GM21619 (cell line): Measurements from ENCODE around the gene RCHY1.
"Not testable (repeated sequence)": the region's sequence is repeated elsewhere in the genome, so short reads cannot be mapped to it uniquely, and the experiment has no call there.

Experiments used
- ATAC-seq: cut with Tn5 transposase; IDR thresholded peaks from one replicate; pipeline ENCODE4 v1.9.1; 2021; ENCODE audit not compliant: unreplicated experiment

The RCHY1 gene

DNA sequence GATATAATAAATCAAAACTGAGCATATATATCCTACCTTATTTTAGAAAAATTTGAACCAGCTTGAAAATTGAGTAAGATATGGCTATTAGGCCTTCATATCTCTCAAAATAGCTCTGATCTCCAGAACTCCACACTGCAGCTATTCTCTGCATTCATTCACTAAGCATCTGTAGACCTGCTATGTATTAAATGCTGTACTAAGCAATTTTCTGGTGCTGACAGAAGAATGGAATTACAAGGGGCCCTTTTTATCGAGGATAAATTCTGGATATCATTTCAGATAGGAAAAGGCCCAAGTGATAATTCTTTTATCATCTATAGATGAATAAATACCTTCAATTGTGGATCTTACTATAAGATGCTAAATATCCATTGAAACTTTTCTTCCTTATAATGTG lies 1.9 kb upstream of the RCHY1 start:
- ATAC-seq = no peak

DNA sequence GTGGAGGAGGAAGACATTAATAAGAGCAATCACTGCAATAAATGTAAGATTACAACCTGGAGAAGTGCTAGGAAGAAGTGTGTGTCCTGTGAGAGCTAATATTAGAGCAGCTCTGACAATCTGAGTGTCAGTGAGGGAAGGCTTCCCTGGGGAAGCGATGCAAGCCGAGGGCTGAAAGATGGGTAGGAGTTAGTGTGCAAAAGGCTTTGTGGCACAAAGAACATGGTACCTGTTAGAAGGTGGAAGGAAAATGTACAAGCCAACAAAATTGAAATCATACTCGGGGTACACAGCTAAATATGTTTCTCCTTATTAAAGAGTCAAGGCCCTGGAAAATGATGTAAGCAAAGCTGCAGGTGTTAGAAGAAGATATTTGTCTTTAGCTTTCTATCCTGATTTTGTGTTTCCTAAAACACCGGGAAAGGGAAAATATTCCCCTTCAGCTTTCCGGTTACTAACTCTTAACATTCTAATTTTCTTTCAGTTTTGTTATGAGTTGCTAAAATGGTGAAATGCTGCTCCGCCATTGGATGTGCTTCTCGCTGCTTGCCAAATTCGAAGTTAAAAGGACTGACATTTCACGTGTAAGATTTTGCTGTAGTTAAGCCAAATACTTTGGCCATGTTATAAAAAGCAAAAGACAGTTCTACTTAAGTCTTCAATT lies 878 bp upstream of the RCHY1 start:
- ATAC-seq = no peak

DNA sequence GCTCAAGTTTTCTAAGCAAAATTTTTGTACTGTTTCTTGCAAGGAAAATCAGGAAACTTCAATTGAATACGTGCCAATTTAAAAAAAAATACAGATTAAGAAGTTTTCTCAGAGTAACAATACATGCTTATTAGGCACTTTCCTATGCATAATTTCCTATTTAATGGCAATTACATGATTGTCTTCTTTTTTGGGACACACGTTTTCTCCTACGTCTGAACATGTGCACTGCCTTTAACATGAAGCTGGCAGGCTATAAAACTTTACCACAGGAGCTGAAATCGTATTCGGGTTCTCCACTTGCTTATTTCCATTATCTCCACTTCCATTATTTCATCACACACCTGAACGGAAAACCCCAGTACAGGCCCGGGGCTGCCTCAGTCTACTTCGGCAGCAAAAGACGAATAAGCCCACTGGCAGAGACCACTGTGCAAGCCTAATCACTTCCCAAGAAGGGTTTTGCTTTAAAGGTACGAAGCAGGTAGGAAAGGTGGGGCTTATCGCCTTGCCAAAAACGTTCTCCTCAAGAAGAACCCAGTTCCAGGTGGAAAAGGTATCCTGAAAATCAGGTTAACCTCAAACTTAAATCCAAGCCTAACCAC lies 575 bp downstream of the RCHY1 start:
- ATAC-seq = no peak

DNA sequence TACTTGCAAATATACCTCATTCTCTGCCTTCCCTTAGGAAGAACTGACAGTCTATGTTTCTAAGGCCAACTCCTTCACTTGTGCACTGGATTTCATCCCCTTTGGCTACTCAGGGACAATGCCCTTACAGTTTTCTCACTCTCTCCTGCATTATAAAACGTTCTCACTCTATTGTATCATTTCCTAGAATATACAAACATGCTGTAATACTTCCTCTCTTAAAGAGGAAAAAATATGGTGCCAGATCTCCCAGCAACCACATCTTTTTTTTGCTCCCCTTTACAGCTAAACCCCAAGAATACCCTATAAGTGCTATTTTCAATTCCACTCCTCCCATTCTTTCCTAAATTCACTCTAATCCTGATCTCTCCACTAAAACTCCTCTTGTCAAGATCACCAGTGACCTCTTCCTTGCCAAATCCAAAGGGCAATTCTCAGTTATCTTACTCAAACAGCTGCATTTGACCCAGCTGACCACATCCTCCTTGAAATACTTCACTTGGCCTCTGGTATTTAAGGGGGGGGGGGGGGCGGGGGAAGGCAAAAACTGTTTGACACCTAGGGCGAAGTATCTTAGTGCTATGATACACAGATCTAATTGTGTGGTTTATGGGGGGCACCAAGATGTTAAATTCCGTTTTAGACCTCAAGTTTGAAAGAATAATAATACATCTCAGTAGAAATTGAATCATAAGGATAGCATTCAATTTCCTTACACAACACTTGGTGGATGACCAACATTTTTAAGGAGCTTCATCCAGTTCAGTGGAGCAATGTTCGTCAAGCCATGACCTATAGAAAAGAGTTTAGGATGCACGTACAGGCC lies 1.6 kb downstream of the RCHY1 start:
- no peak for ATAC-seq

DNA sequence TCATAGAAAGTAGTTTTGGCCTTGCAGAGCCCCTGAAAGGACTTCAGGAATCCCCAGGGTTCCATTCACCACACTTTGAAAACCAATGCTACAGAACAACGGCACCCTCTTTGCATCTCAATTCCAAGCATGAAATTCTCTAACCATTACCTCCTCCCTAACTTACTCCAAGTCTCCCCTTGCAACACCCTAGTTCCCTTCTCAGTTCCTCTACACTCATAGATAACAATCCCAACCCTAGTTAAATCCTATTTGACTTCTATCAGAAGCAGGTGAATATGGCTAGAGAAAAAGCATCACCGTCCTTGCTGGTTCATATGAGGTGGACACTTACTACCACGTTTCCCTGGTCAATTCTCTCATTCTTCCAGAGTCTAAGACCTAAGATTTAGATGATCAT lies 2.4 kb downstream of the RCHY1 start:
- ATAC-seq = no peak

DNA sequence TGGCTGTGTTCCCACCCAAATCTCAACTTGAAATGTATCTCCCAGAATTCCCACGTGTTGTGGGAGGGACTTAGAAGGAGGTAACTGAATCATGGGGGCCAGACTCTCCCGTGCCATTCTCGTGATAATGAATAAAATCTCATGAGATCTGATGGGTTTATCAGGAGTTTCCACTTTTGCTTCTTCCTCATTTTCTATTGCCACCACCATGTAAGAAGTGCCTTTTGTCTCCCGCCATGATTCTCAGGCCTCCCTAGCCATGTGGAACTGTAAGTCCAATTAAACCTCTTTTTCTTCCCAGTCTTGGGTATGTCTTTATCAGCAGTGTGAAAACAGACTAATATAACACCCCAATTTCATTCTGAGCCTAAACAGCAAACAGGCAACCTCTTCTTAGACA lies 4.6 kb downstream of the RCHY1 start:
- not testable (repeated sequence) for ATAC-seq

DNA sequence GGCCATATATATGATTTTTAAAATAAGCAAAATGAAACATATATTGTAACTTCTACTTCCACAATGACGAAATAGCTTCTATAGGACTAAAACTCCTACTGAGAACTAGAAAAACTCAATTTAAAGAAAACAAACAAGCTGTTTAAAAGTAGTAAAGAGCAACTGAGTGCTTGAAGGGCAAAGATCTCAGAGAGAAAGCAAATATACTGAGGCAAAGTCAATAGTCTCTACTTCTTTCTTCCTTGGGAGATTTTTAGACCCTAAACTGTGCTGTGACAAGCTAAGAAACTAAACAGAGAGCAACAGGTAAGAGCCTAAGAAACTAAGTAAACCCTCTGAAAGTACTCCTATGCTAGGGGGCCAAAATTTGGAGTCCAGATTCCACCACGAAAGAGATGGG lies 8.6 kb downstream of the RCHY1 start:
- ATAC-seq = no peak

DNA sequence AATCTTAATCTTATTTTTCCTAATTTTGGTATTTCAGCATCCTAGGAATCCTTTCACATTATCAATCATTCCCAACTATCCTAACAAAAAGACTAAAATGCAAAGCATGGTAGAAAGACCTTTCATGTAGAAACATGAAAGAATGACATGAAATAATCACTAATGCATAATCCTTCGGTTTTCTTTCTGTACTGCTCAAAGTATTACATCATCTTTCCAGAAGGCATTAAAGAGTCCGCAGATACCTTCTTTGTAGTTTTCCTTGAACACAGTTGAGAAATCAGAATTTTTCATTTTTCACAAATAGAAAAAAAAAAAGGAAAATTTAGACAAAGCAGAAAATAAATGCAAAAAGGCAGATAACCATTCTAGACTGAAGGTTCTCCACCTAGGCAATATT lies 11.5 kb downstream of the RCHY1 start:
- ATAC-seq = no peak

DNA sequence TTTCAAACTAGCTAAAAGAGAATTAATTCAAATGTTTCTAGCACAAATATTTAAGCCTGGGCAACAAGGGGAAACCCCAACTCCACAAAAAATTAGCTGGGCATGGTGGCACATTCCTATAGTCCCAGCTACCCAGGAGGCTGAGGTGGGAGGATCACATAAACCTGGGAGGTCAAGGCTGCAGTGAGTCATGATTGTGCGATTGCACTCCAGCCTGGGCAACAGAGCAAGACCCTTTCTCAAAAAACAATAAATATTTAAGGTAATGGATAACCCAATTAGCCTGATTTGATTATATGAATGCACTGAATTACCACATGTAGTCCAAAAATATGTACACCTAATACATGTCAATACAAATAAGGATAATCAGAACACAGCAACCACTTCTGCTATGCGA lies 14.3 kb downstream of the RCHY1 start:
- no peak for ATAC-seq

DNA sequence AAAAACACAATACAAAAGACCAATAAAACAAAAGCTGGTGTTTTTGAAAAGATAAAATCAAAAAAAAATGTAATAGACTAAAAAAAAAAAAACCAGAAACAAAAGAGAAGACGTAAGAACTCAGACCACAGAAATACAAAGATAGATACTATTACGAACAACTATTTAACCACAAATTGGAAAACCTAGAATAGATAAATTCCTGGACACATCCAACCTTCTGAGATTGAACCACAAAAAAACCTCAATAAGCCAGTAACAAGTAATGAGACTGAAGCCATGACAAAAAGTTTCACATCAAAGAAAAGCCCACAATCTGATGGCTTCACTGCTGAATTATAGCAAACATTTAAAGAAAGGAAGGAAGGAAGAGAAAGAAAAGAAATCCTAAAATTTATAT lies 16.2 kb downstream of the RCHY1 start:
- ATAC-seq = no peak

DNA sequence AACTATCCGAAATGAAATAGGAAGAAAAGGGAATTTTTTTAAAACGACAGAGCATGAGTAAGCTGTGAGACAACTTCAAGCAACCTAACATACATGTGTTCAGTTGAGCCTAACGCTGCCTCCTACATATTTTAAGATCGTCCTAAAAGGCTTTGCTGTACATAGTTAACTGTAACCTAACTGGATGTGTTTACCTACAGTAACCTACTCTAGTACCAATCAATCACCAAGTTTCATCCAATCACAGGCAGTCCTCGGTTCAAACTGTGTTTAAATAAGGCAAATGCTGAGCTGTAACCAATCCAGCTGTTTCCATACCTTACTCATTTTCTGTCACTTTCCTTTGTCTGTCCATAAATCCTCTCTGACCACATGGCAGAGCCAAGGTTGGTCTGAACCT lies 17.1 kb downstream of the RCHY1 start:
- no peak for ATAC-seq

DNA sequence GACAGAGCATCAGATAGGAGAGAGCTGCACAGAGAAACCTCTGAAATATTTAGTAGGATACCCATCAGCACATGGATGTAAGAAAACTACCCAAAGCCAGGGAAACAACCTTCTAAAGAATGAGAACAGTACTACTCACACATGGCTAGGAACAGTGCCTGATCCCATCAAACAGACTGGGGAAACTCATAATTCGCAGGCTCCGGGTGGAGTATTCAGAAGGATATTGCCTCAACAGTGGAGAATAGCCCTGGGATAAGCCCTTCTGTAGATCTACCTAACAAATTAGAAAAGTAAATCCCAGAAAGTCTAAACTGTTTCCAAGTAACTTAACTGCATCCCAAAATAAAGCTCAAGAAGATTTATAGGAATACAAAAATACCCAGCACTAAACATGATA lies 17.8 kb downstream of the RCHY1 start:
- no peak for ATAC-seq

DNA sequence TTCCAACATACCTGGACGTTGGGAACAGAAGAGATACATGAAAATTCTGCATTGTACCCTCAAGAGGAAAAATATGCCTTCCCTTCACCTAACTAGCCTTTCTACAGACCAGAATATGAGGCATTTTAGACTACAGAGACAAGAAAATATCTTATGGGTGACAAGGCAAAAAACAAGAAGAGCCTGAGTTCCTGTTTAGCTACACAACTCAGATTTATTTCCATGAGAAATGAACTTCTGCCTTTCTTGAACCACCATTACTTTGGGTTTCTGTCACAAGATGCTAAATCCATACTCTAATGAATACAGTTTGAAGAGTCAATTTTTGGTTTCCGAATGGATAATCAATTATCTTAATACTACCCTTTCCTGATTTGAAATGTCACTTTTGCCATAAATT lies 18.7 kb downstream of the RCHY1 start:
- no peak for ATAC-seq

DNA sequence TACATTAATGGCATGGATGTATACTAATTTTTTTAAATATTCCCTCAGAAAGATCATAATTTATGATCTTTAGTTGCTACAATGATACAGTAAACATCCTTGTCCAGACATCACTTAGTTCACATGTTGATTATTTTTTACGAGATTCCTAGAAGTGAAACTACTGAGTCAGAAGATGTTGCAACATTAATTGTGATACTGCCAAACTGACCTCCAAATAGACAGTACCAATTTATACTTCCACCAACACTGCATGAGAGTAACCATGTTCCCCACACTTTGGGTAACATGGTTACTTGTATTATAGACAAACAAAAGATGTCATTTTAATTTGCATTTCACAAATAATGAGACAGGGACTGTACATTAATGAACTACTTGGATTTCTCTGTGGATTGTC lies 19.6 kb downstream of the RCHY1 start:
- ATAC-seq = no peak

DNA sequence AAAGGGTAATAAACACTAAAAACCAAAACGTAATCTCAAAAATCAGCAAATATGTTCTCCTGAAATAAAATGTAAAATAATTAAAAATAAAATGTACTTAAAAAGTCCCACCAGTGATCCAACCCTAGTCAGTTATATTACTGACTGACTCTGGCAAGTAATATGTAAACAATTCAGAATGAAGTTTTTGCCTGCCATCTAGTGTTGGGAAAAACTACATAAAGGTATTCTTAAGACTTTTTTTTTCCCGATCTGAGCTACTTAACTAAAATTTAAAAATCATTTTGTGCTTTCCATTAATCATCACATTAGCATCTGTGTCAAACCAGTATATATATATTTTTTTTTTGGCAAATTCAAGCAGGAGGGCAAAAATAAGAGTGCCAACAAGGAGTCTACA lies 24.0 kb downstream of the RCHY1 start:
- ATAC-seq = no peak

DNA sequence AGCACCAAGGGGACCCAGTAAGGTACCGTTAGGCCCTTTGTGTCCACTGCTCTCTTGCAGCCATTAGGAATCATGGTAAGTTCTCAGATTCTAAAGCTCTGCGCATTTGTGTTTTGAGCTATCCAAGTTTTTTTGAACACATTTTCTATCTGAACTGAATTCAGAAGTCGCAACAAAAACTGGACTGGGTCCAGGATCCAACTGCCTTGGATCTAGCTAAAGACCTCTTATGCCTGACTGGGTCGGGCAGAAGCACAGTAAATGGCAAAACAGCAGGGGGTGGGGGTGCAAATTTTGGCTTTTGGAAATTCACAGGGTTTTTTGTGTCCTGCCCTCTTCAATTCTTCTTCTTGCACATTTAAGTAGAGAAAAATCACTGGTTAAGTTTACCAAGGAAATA lies 30.0 kb downstream of the RCHY1 start:
- no peak for ATAC-seq

DNA sequence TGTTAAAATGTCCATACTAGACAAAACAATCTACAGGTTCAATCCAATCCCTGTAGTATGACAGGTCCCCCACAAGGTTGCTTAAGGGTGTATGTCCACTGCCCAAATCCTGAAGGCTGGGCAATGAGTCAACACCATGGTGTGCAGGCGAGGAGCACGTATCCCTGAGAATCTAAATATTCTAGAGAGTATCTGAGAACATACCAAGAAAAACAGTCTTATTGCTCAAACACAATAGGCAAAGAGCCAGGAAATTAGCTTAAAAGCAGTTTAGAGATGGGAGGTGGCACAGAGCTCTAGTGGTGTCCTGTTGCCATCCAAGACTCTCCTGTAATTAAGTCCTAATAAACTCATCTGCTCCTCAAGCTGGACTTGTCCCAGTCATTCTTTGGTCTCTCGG lies 37.0 kb downstream of the RCHY1 start:
- ATAC-seq = no peak

DNA sequence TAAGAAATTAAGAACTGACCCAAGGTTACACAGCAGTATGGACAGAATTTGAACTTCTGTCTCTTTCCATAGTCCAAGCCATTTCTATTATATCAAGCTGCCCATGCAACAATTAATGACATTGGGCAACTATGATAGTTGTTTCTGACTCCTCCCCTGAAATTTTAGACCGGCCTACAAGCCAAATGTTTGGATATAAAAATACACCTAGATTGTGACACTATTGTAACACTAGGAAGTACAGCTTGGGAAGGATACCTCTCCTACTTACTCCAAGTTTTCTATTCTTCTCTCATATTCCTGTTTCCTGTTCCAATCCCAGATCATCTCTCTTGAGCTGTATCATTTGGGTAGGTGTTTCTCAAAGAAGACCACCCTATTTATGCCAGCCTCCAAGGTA lies 43.5 kb downstream of the RCHY1 start:
- no peak for ATAC-seq

DNA sequence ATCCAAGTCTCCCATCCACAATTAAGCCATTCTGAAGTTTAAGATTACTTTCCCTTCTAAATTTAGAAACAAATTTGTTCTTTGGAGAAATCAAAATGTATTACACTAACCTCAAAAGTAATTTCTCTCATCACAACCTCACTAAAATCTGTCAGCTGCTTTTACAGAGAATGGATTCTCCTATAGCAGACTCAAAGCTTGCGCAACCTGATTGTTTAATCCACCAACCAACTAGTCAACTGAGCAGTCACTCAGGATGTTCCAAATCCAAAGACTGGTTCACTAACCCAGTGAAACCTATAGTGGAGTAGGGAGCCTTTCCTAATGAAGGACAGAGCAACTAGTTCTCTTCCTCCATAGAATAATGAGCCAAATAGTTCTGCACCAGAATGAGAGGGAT lies 44.3 kb downstream of the RCHY1 start:
- no peak for ATAC-seq

DNA sequence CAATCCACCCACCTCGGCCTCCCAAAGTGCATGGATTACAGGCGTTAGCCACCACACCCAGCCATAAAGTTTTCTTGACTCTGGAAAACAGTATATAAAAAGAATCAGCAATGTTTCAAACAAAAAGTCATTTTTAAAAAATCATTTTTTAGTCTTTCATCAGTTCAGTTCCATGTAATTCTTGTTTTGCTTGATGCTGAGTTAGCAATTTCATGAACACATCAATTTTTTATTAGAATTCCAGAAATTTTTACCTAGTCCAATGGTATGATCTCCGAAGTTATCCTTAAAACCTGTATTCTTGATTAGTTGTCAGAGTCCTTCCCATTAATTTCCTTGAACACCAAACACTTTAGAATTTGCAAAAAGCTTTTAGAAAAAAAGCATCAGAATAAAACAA lies 56.8 kb downstream of the RCHY1 start:
- ATAC-seq = no peak

DNA sequence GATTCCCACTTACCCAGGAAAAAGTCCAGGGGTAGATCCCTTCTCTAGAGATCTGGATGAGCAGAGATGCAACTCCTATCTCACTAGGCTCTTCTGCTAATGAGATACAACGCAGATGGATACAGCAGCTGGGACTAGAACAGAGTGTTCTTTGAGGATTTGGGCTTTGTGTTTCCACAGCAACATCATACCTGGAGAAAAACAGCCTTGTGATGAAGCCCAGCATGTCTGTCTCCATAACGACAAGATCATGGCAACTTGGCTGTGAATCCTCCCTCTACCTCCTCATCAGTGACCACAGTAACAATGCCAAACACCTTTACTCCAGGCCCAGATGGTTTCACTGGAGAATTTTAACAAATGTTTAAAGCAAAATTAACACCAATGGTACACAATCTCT lies 80.1 kb downstream of the RCHY1 start:
- no peak for ATAC-seq

DNA sequence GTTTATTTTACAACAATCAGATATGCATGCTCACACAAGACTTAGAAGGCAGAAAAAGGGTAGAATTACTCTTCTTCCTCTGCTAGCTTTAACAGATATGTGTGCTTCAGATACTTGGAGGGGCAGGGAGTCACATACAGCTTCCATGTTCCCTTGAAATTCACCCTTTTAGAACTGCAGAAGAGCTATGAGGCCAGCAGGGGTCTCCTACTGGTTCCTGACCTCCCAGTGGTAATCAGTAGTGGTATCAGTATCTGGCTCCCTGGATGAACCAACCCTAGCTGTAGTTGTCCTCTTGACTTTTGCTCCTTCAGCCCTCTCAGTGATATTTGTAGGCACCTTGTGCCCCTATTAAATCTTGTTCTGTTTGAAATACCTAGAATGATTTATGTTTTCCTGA lies 81.5 kb downstream of the RCHY1 start:
- no peak for ATAC-seq
